IPS DF 6.9 (cell line): Measurements from ENCODE around the gene POU2AF3.

Source experiments
- DNase-seq: peaks from one replicate; pipeline ENCODE4 v3.0.0-alpha.2; 2013; ENCODE audit warnings: low read depth, low spot score
- H3K27ac ChIP-seq: one replicate; pipeline ENCODE4 v1.5.1; 2013; ENCODE audit warnings: low read length, control low read depth
- H3K27me3 ChIP-seq: 2 replicates; pipeline ENCODE4 v1.6.1; 2013; ENCODE audit warnings: mild to moderate bottlenecking, low read length; ENCODE audit not compliant: control insufficient read depth, insufficient read depth
- H3K36me3 ChIP-seq: 2 replicates; pipeline ENCODE4 v1.6.1; 2013; ENCODE audit warnings: low read length; ENCODE audit not compliant: control insufficient read depth, insufficient read depth
- H3K4me1 ChIP-seq: 2 replicates; pipeline ENCODE4 v1.6.1; 2013; ENCODE audit warnings: low read length; ENCODE audit not compliant: control insufficient read depth, insufficient read depth
- H3K4me3 ChIP-seq: 2 replicates; pipeline ENCODE4 v1.5.1; 2013; ENCODE audit warnings: mild to moderate bottlenecking, low read length
- H3K9me3 ChIP-seq: 2 replicates; pipeline ENCODE4 v1.6.1; 2013; ENCODE audit warnings: low read length, inconsistent platforms; ENCODE audit not compliant: control insufficient read depth, insufficient read depth
- WGBS: extraction: QIAGEN DNeasy Blood & Tissue Kit; methylation state at CpG from one replicate; pipeline ENCODE4 v1.1.7; 2013; ENCODE audit warnings: mixed read lengths, missing lambda C conversion rate; ENCODE audit not compliant: insufficient read length, insufficient coverage; 5-methylcytosine and 5-hydroxymethylcytosine counted together

POU2AF3 gene

DNA sequence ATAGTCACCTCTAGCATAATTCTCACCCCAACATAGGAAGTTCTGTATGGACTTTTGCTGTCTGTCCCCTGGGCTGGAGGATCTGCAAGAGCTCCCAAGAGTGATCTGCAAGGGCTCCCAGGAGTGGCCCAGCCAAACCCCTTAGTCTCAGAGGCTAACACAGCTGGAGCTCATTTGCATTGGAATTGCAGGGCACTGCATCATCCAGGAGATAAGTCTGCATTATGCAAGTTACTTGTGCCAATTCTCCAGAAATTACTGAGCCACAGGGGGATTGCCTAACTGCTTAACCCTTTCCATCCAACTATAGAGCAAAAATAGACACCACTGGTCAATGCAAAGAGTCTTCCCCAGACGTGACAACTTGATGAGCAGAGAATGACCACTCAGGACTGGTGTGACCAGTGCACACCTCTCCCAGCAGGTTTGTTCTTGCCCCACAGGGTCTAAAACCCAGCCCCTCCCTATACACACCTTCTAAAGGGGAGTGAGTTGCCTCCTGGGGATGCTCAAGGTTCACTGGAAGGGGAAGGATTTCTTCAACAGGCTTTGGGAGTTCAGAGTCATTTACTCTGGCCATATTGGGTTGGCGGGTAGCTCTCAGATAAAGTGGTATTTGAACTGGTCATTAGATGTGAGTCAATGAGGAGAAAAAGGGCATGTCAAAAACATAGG is 38.4 kb downstream of the POU2AF3 start:
- no peak overlapping the region for H3K4me3 ChIP-seq
- H3K27me3 ChIP-seq: no peaks in the 10 kb centered on the region
- H3K9me3 ChIP-seq: no peaks in the 10 kb centered on the region
- peaks cover 5% of the 10 kb centered on the region; the same call in 1 of the 2 replicates for H3K4me1 ChIP-seq
- no peak for DNase-seq
- H3K27ac ChIP-seq: no peak overlapping the region
- no CpG with 5 or more reads among the region's 2 CpGs for WGBS
- H3K36me3 ChIP-seq: no peaks in the 10 kb centered on the region

DNA sequence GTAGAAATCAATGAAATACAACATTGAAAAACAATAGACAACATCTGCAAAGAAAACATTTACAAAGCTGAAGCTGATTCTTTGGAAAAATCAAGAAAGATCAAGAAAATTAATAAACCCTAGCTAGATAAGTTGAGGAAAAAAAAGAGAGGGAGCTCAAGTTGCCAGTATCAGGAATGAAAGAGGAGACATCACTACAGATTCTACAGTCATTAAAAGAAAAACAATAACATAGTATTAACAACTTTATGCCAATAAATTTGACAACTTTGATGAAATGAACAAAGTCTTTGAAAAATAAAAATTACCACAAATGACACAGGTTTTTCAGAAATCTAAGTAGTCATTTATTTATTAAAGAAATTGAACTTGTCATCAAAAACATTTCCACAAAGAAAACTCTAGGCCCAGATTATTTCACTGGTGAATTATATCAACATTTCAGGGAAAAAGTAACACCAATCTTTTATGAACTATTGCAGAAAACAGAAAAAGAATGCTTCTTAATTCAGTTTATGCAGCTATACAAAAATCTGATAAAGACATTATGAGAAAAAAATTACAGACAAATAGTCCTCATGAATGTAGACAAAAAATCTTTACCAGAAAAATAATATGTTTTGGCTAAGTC is 41.5 kb downstream of the POU2AF3 start:
- DNase-seq: no peak
- H3K4me3 ChIP-seq: no peak overlapping the region
- H3K27ac ChIP-seq: no peak overlapping the region
- no peaks in the 10 kb centered on the region for H3K9me3 ChIP-seq
- no peaks in the 10 kb centered on the region for H3K27me3 ChIP-seq
- H3K4me1 ChIP-seq: peaks cover 5% of the 10 kb centered on the region; the same call in 1 of the 2 replicates
- H3K36me3 ChIP-seq: no peaks in the 10 kb centered on the region

DNA sequence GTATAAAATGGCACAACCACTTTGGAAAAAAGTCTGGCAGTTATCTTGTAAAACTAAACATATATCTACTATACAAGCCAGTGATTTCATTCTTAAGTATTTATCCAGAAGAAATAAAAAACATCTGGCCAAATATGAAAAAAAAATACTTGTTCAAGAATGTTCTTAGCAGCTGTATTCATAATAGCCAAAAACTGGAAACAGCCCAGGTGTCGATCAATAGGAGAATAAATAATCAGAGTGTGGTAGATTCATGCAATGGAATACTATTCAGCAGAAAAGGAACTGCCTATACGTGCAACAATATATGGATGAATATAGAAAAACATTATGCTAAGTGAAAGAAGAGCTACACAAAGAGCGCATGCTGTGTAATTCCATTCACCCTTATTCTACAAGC is 44.0 kb downstream of the POU2AF3 start:
- Histone ChIP-seq H3K27me3 (no peaks in the 10 kb centered on the region), H3K4me1 (no peaks in the 10 kb centered on the region), H3K9me3 (no peaks in the 10 kb centered on the region), H3K36me3 (no peaks in the 10 kb centered on the region), H3K27ac (no peak overlapping the region), H3K4me3 (no peak overlapping the region)
- no peak for DNase-seq
- no CpG with 5 or more reads among the region's 3 CpGs for WGBS

DNA sequence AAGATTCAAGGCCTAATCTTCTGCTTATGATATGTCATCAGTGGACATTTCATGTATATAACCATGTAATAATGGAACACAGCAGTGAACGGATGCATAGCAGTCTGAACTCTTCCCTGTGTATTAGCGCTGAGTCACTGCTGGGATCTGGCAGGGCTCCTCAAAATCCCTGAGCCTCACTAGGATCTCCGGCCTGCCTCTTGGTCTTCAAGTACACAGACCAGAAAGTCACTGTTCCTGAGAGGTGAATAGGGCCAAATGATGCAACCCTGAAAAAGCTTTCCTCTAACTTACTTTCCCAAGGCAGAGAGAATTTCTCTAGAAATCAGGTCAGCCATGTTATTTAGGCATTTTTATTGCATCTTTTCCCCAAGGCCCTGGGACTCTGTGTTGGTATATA is 45.7 kb downstream of the POU2AF3 start:
- Histone ChIP-seq H3K36me3 (no peaks in the 10 kb centered on the region), H3K9me3 (no peaks in the 10 kb centered on the region), H3K27ac (no peak overlapping the region), H3K27me3 (no peaks in the 10 kb centered on the region), H3K4me1 (no peaks in the 10 kb centered on the region), H3K4me3 (no peak overlapping the region)
- WGBS: no CpG with 5 or more reads among the region's 3 CpGs
- DNase-seq: no peak

DNA sequence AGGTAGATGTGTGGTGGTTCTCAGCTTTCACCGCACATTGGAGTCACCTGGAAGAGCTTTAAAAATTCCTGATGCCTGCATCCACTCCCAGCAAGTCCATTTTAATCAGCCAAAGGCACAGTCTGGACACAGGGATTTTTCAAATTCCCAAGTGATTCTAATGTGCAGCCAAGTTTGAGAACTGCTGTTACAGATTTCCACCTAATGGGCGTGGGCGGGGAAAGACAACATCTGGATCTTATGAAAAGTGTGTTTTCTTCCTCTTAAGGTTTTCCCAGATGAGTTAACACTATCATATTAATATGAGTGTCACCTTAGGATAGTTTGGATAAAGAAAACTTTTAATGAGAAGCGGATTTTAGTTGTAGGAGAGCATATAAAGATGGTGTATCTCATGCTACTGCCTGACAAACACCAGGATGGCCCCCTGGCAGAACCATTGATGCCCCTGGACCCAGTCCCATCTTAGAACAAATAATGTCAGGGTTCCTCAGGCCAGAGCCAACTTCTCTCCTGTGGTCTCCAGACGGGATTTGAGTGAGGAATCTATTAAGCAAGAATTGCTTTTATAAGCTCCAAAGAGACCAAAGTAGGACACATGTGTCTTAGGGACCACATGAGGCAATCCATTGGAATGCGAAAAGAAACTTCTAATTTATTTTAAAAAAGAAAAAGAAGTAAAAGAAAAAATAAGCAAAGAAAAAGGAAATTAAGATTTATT is 48.8 kb downstream of the POU2AF3 start:
- no peak overlapping the region for H3K4me3 ChIP-seq
- no peaks in the 10 kb centered on the region for H3K9me3 ChIP-seq
- no peaks in the 10 kb centered on the region for H3K4me1 ChIP-seq
- DNase-seq: no peak
- no peak overlapping the region for H3K27ac ChIP-seq
- WGBS: no CpG with 5 or more reads among the region's 6 CpGs
- H3K36me3 ChIP-seq: no peaks in the 10 kb centered on the region
- no peaks in the 10 kb centered on the region for H3K27me3 ChIP-seq

DNA sequence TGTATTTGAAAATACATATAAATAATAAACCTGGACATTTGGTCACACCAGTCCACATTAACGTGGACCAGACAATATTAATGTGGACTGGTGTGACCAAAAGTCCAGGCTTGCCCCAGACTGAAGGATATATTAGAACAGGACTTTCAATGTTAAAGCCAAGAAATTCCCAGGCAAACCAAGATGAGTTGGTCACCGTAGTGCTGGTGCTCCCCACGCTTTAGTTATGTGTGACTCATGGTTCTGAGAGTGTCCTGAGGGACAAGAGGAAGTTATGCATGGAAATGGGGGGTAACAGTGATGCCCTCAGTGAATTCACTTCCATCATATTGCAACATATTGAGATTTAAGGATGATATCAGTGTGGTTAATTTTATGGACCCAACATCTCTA is 49.4 kb downstream of the POU2AF3 start:
- no peaks in the 10 kb centered on the region for H3K27me3 ChIP-seq
- no peaks in the 10 kb centered on the region for H3K36me3 ChIP-seq
- DNase-seq: no peak
- H3K9me3 ChIP-seq: no peaks in the 10 kb centered on the region
- WGBS: no CpG with 5 or more reads among the region's 3 CpGs
- no peaks in the 10 kb centered on the region for H3K4me1 ChIP-seq
- no peak overlapping the region for H3K4me3 ChIP-seq
- H3K27ac ChIP-seq: no peak overlapping the region

DNA sequence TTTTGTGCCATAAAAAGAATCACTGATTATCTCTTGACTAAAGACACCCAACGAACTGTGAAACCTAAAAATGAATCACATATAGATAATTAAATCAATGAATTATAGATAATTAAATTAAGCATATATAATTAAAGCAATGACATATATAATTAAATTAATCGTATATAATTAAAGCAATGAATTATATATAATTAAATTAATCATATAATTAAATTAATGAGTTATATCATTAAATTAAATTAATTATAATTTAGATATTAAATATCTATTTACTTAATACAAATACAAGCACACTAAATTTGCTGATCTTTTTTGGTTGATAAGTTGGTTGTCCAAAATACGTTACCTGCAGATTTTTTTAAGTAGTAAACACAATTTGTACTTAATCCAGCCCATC is 49.8 kb downstream of the POU2AF3 start:
- no peak overlapping the region for H3K27ac ChIP-seq
- no peaks in the 10 kb centered on the region for H3K4me1 ChIP-seq
- H3K36me3 ChIP-seq: no peaks in the 10 kb centered on the region
- no peaks in the 10 kb centered on the region for H3K9me3 ChIP-seq
- no peak overlapping the region for H3K4me3 ChIP-seq
- H3K27me3 ChIP-seq: no peaks in the 10 kb centered on the region
- WGBS: no CpG with 5 or more reads among the region's 3 CpGs
- no peak for DNase-seq

DNA sequence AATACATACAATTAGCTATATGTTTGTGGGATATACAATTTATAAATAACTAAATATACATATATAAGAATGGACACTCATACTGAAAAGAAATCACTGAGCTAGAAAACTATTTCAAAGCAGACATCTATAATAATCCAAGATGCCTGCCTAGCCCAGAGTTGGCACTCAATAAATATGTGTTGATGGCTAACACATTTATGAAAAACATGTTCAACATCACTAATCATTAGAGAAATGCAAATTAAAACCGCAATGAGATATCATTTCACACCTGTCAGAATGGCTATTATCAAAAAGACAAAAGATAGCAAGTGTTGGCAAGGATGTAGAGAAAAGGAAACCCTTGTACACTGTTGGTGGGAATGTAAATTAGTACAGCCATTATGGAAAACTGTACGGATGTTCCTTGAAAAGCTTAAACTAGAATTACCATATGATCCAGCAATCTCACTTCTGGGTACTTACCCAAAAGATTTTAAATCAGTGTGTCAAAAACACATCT is 50.9 kb downstream of the POU2AF3 start:
- Histone ChIP-seq H3K36me3 (no peaks in the 10 kb centered on the region), H3K27ac (no peak overlapping the region), H3K4me1 (no peaks in the 10 kb centered on the region), H3K27me3 (no peaks in the 10 kb centered on the region), H3K4me3 (no peak overlapping the region), H3K9me3 (no peaks in the 10 kb centered on the region)
- DNase-seq: no peak
- WGBS: no CpG with 5 or more reads among the region's 2 CpGs

DNA sequence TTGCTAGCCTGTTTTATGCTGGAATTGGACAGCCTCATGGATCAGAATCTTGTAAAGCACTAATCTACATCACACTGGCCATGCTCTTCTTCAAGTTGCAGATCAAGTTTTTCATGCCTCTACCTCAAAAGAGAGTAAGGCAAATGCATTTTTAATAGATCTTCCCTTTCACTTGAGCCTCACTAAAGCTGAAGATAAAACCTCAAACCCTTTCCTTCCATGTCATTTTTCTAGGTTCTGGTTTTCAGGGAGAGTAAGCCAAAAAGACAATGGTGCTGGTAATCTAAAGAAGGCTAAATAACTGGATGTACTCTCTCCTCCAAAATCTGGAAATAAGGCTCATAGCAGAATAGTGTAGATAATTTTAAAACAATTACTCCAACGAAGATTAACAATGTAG is 52.5 kb downstream of the POU2AF3 start:
- Histone ChIP-seq H3K9me3 (no peaks in the 10 kb centered on the region), H3K4me3 (no peak overlapping the region), H3K4me1 (no peaks in the 10 kb centered on the region), H3K27ac (no peak overlapping the region), H3K27me3 (no peaks in the 10 kb centered on the region), H3K36me3 (no peaks in the 10 kb centered on the region)
- WGBS: no CpG with 5 or more reads among the region's 1 CpG
- DNase-seq: no peak

DNA sequence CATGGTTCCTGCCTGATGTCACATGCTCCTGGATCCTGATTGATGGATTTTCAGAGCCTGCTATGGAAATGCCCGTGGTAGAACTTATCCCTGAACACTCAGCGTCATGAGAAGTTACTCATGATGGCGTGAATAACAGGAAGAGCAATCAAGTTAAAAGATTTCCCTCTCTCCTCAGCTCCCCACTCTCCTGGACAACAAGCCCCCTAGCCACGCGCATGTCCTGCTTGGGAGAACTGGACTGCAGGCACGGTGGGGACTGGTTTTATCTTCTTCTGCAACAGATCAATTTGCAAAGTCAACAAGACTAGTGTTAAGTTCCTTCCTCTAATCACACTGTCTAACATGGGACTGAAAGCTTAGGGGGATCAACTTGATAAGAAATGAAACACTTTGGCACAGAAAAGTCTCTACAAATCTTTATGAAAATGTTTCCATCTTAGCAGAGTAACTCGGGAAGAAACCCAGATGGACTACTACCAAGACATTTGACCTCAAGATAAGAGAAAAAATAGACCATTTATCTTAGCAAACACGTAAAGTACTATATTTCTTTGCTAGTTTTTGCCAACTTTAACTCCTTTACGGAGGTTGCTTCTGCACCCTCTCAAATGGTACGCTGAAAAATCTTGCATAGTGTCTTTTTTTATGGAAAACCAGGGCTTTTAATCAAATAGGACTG is 53.2 kb downstream of the POU2AF3 start:
- H3K4me1 ChIP-seq: no peaks in the 10 kb centered on the region
- no peaks in the 10 kb centered on the region for H3K36me3 ChIP-seq
- H3K27me3 ChIP-seq: no peaks in the 10 kb centered on the region
- H3K27ac ChIP-seq: no peak overlapping the region
- WGBS: no CpG with 5 or more reads among the region's 10 CpGs
- H3K4me3 ChIP-seq: no peak overlapping the region
- no peaks in the 10 kb centered on the region for H3K9me3 ChIP-seq
- DNase-seq: no peak
